ENCODE measurements around the gene SUN1.
"Not testable (repeated sequence)": the region's sequence is repeated elsewhere in the genome, so short reads cannot be mapped to it uniquely, and the experiment has no call there.

Gene SUN1

GRCh38 chr7:919924-920341 is 87.7 kb downstream of the SUN1 start:
- H3K9me3 Mint-ChIP-seq: no peaks in the 10 kb centered on the region
- no peak overlapping the region for H3K4me3 Mint-ChIP-seq
- H3K36me3 Mint-ChIP-seq (ENCODE audit: low read depth): peaks cover 20% of the 10 kb centered on the region
- H3K27me3 Mint-ChIP-seq: no peaks in the 10 kb centered on the region
- peak; percentile 31 for DNase-seq
- peaks cover 47% of the 10 kb centered on the region for H3K4me1 Mint-ChIP-seq (ENCODE audit: low read depth)
- no peak overlapping the region for H3K27ac Mint-ChIP-seq

- Mint-ChIP-seq H3K4me3 (peak overlapping the region; percentile 18), H3K27ac (peak overlapping the region; percentile 86), H3K36me3 (ENCODE audit: low read depth) (peaks cover 20% of the 10 kb centered on the region), H3K27me3 (no peaks in the 10 kb centered on the region), H3K9me3 (no peaks in the 10 kb centered on the region), H3K4me1 (ENCODE audit: low read depth) (peaks cover 49% of the 10 kb centered on the region)
- peak; percentile 61 for DNase-seq
Observed at GRCh38 chr7:920351-921070, 88.2 kb downstream of the SUN1 start.

GRCh38 chr7:921071-921461 is 88.8 kb downstream of the SUN1 start:
- H3K36me3 Mint-ChIP-seq (ENCODE audit: low read depth): peaks cover 23% of the 10 kb centered on the region
- no peaks in the 10 kb centered on the region for H3K27me3 Mint-ChIP-seq
- no peaks in the 10 kb centered on the region for H3K9me3 Mint-ChIP-seq
- peak overlapping the region; percentile 86 for H3K27ac Mint-ChIP-seq
- H3K4me1 Mint-ChIP-seq (ENCODE audit: low read depth): peaks cover 50% of the 10 kb centered on the region
- DNase-seq: no peak
- peak overlapping the region; percentile 18 for H3K4me3 Mint-ChIP-seq

DNA sequence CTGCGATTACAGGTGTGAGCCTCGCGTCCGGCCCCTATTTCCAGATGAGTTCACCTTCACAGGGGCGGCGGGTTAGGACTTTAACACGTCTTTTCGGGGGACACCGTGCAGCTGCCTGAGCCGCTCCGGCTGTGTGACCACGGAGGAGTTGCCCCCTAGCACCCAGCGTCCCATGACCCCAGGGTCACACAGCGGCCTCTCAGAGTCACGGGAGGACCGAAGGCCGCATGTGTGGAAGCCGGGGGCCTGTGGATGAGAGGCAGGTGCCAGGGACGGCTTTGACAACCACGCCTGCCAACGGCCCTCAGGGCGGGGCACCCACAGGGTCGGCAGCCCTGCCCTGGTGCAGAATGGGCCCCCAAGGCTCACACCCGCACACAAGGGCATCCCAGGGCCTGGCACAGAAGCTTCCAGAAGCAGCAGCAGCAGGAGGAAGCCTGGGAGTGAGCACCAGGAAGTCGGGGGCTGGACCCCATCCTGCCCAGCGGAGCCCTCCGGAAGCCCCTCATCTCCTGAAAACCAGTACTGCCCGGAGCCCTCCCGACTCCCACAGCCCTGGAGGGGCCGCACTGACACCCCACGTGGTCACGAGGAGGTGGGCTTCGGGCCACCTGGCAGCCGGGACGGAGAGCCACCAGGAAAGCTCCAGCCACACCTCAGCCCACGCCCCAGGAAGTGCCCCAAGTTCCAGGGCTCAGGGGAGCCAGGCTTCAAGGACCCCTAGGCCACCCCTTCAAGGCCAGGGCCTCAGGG is 89.5 kb downstream of the SUN1 start:
- peaks cover 46% of the 10 kb centered on the region for H3K4me1 Mint-ChIP-seq (ENCODE audit: low read depth)
- DNase-seq: peak; percentile 62
- peak overlapping the region; percentile 86 for H3K27ac Mint-ChIP-seq
- H3K9me3 Mint-ChIP-seq: no peaks in the 10 kb centered on the region
- no peaks in the 10 kb centered on the region for H3K27me3 Mint-ChIP-seq
- H3K36me3 Mint-ChIP-seq (ENCODE audit: low read depth): peaks cover 21% of the 10 kb centered on the region
- peak overlapping the region; percentile 79 for H3K4me3 Mint-ChIP-seq

- H3K27ac Mint-ChIP-seq: peak overlapping the region; percentile 97
- H3K27me3 Mint-ChIP-seq: no peaks in the 10 kb centered on the region
Observed at GRCh38 chr7:922334-923107, 90.2 kb downstream of the SUN1 start.

GRCh38 chr7:923108-924041 is 91.1 kb downstream of the SUN1 start:
- peaks cover 55% of the 10 kb centered on the region for H3K4me1 Mint-ChIP-seq (ENCODE audit: low read depth)
- H3K4me3 Mint-ChIP-seq: peak overlapping the region; percentile 79
- peak overlapping the region; percentile 97 for H3K27ac Mint-ChIP-seq
- H3K9me3 Mint-ChIP-seq: no peaks in the 10 kb centered on the region
- peaks cover 20% of the 10 kb centered on the region for H3K36me3 Mint-ChIP-seq (ENCODE audit: low read depth)
- no peaks in the 10 kb centered on the region for H3K27me3 Mint-ChIP-seq
- DNase-seq: peak; percentile 91

More at GRCh38 chr7:922334-923107, 90.2 kb downstream of the SUN1 start:
- H3K4me3 Mint-ChIP-seq: peak overlapping the region; percentile 79
- H3K9me3 Mint-ChIP-seq: no peaks in the 10 kb centered on the region
- DNase-seq: peak; percentile 76
- peaks cover 52% of the 10 kb centered on the region for H3K4me1 Mint-ChIP-seq (ENCODE audit: low read depth)
- peaks cover 23% of the 10 kb centered on the region for H3K36me3 Mint-ChIP-seq (ENCODE audit: low read depth)

DNA sequence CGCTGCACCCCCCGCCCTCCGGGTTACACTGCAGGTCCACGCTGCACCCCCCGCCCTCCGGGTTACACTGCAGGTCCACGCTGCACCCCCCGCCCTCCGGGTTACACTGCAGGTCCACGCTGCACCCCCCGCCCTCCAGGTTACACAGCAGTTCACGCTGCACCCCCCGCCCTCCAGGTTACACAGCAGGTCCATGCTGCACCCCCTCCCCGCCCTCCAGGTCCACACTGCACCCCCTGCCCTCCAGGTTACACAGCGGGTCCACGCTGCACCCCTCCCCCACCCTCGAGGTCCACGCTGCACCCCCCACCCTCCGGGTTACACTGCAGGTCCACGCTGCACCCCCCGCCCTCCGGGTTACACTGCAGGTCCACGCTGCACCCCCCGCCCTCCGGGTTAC is 91.8 kb downstream of the SUN1 start:
- DNase-seq, H3K27ac Mint-ChIP-seq, H3K4me3 Mint-ChIP-seq: not testable (repeated sequence)

More for the DNA sequence above, 91.8 kb downstream of the SUN1 start:
- Mint-ChIP-seq H3K36me3 (ENCODE audit: low read depth) (peaks cover 24% of the 10 kb centered on the region), H3K4me1 (ENCODE audit: low read depth) (peaks cover 61% of the 10 kb centered on the region)
- H3K9me3 Mint-ChIP-seq, H3K27me3 Mint-ChIP-seq: not testable (repeated sequence)
